Breast epithelium (tissue), 3 donors: ENCODE measurements around the gene PCBD2.

ENCODE experiments used
- CTCF ChIP-seq, 3 donors: fragments of 450-650 bp; IDR thresholded peaks; one replicate each; pipeline ENCODE4 v1.5.1; 2016 to 2017; ENCODE audit warnings: antibody characterized with exemption in 3 of 3, mild to moderate bottlenecking in 3 of 3, moderate library complexity in 3 of 3
- POLR2A ChIP-seq: fragments of 450-650 bp; IDR thresholded peaks from one replicate; pipeline ENCODE4 v1.6.1; 2016; ENCODE audit warnings: antibody characterized with exemption, mild to moderate bottlenecking, moderate library complexity
- POLR2AphosphoS5 ChIP-seq, 3 donors: sonication (generic); formaldehyde crosslinking; IDR thresholded peaks; one replicate each; pipeline ENCODE4 v1.6.1; 2017; ENCODE audit warnings: antibody characterized with exemption in 3 of 3

GRCh38 chr5:134979416-134979815 is 74.5 kb downstream of the PCBD2 start:
- no peak for TF ChIP-seq CTCF (IDR thresholded peaks at IDR 0.05)
- no peak for TF ChIP-seq POLR2A
- TF ChIP-seq POLR2AphosphoS5 (IDR thresholded peaks at IDR 0.05), result no peak
